NCI-H526 (cell line): ENCODE results near the gene LHFPL2.

ENCODE experiments used
- DNase-seq, 2 experiments: peaks; one replicate each; lab custom pipeline; 2025; lab: John Stamatoyannopoulos, UW

LHFPL2 gene

GRCh38 chr5:78640662-78641474, 7.7 kb downstream of the LHFPL2 start:
- DNase-seq, result peak; percentile 5 to 12

- no peak for DNase-seq
Observed at GRCh38 chr5:78639791-78640190, 8.8 kb downstream of the LHFPL2 start.

GRCh38 chr5:78638973-78639669, 9.5 kb downstream of the LHFPL2 start:
- no peak for DNase-seq

GRCh38 chr5:78638423-78638822, 10.1 kb downstream of the LHFPL2 start:
- DNase-seq, result no peak

- no peak for DNase-seq
Observed at GRCh38 chr5:78637468-78637867, 11.1 kb downstream of the LHFPL2 start.

- DNase-seq, result no peak
Observed at GRCh38 chr5:78636682-78637081, 11.9 kb downstream of the LHFPL2 start.

- DNase-seq, result no peak
Observed at GRCh38 chr5:78634634-78635033, 13.9 kb downstream of the LHFPL2 start.

GRCh38 chr5:78634229-78634628, 14.3 kb downstream of the LHFPL2 start:
- DNase-seq, result no peak

- no peak for DNase-seq
Observed at GRCh38 chr5:78633700-78634099, 14.9 kb downstream of the LHFPL2 start.

- no peak for DNase-seq
Observed at GRCh38 chr5:78632467-78632866, 16.1 kb downstream of the LHFPL2 start.

GRCh38 chr5:78631931-78632330, 16.6 kb downstream of the LHFPL2 start:
- no peak for DNase-seq

GRCh38 chr5:78630047-78630446, 18.5 kb downstream of the LHFPL2 start:
- DNase-seq, result no peak

- DNase-seq, result no peak
Observed at GRCh38 chr5:78629624-78630023, 18.9 kb downstream of the LHFPL2 start.

GRCh38 chr5:78628270-78628992, 20.1 kb downstream of the LHFPL2 start:
- DNase-seq, result no peak

GRCh38 chr5:78627766-78628165, 20.8 kb downstream of the LHFPL2 start:
- no peak for DNase-seq

- DNase-seq, result no peak
Observed at GRCh38 chr5:78627175-78627574, 21.4 kb downstream of the LHFPL2 start.

GRCh38 chr5:78626009-78626571, 22.5 kb downstream of the LHFPL2 start:
- DNase-seq, result no peak

GRCh38 chr5:78624992-78625391, 23.6 kb downstream of the LHFPL2 start:
- DNase-seq, result no peak

- no peak for DNase-seq
Observed at GRCh38 chr5:78624011-78624541, 24.5 kb downstream of the LHFPL2 start.

- DNase-seq, result no peak
Observed at GRCh38 chr5:78622302-78622971, 26.1 kb downstream of the LHFPL2 start.

- DNase-seq, result no peak
Observed at GRCh38 chr5:78621291-78621738, 27.3 kb downstream of the LHFPL2 start.
